Activated CD8-positive, alpha-beta memory T cell treated with anti-CD3 and anti-CD28 coated beads for 24 hours (primary cell): Measurements from ENCODE around the gene DOCK10.

Experiments
- DNase-seq: peaks from one replicate; pipeline ENCODE4 v3.0.0-alpha.2; 2020

Gene DOCK10

DNA sequence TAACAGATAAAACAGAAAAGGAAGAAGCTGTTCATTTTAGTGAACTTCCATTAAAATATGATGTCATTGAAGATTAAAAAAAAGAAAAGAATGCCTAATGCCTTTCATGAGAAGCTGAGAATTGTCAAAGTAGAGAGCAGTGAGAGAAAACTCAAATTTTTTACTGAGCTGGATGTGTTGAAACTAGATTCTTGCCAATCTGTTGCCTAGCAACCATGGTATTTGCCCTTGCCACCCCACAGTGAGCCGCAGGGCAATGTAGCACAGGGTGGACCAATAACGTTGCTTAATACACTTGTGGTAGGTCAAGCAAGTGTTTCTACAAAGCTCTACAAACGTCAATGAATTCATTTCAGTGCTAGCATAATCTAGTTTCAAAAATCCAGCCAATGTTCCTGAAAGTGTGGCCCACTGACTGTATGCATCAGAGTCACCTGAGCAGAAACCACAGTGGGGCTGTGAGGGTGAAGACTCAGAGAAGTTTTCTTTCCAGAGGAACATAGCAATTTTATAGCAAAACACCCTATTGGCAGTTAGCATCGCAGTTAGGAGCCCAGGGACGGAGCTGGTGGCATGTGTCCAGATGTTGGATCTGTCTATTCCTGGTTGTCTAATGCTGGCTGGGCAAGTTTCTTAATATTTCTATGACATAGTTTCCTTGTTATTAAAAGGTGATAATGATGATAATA, 132.2 kb downstream of the DOCK10 start:
- DNase-seq = no peak

DNA sequence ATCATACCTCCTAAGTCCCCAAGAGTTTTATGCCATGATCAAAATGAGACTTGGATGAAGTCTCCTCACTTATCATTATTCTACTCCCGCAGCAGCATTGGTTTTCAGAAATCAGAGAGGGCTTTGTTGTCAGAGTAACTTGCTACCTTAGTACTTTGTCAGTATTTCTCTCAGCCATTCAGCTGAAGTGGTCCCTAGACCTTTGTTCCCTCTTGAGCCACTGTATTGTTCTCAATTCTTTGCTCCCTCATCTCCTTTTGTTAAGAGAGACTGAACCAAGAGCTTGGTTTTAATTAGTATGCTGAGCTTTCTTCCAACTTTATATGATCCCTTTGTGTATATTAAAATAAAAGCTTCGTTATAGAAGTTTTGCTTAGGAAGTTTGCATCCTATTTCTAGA, 133.4 kb downstream of the DOCK10 start:
- DNase-seq = no peak

DNA sequence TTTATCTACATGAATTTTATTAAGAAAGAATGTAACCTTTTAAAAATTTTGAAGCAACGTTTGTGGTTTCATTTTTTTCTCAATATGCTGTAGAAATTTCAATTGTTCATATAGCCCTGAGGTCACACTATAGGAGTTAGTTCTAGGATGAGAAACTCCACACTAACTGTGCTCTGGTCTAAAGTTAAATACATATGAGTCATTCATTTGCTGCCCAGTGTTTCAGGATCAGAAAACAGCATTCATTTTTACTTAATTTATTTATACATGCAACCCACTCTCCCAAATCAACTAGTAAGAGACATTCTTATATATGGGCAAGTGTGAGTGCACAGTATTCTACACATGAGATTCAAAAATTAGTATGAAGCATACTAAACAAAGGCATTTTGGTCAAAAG, 137.9 kb downstream of the DOCK10 start:
- DNase-seq = no peak

DNA sequence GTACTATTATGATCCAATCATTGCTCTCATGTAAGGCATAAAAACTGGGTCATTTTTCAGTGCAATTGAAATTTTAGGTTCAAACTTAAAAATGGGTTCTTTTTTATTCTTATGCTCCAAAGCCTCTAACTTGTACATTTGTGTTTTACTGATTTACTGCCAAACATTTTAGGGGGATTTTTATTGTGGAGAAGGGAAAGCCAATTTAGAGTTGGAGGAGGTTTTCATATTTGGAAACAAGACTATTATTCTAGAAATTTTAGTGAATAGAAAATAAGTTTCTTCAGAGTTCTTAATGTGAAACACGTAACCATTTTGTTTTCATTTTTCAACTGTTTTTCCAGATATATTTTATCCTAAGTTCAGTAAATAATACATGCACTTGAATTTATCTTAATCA, 138.6 kb downstream of the DOCK10 start:
- no peak for DNase-seq

DNA sequence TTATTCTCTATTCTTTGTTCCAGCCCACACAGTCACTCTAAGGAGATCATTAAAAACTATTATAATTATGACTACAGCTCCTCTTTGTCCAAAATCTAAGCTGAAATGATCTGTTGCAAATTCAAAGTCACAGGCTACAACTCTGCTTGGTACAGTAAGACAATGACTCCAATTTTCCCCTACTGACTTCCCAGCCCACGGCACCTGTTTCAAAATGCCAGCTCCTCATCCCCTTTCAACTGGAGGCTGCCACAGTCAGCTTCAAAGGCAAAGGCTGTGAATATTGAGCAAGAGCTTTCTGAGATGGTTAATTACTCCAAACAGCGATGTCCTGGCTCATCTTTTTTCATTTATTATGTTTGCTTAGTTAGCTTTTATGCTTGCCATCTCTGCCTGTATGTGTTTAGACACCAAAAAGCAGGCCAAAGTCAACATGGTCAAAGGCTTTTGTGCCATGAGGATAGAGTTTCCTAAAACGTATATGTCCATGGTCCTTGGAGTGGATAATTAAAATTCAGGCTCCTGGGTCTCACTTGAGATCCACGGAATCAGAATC, 141.1 kb downstream of the DOCK10 start:
- no peak for DNase-seq

DNA sequence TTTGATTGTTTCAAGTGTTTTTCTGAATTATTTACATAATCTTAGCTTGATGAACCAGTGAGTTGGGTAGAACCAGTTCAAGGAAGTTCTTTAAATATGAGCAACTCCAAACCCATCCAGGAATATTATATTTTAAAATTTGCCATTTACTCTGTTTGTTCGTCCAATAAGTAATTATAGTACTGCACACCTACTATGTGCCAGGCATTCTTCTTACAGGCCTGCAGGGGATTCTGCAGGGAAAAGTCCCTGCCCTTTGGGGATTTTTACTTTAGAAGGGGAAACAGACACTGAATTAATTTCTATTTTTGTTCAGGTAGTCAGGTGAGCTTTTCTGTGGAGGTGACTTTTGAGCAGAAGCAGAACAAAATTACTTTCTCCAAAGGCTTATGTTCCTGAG, 146.9 kb downstream of the DOCK10 start:
- no peak for DNase-seq

DNA sequence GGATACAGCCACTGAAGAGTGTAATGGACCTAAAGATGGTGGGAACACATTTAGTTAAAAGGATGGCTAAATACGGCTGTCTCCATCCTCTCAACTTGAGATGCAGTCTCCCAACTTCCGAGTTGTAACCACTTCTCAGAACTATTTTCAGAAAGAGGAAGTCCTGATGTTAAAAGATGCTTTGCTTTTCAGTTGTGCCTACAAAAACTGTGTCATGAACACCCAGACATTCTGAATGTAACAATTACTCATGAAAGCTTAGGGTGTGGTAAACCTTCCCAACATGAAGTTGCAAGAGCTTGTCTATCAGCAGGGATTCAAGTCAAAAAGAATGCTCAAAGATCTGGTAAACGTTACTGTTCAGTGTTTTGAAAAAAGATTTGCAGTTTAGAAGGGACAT, 147.9 kb downstream of the DOCK10 start:
- DNase-seq = no peak

DNA sequence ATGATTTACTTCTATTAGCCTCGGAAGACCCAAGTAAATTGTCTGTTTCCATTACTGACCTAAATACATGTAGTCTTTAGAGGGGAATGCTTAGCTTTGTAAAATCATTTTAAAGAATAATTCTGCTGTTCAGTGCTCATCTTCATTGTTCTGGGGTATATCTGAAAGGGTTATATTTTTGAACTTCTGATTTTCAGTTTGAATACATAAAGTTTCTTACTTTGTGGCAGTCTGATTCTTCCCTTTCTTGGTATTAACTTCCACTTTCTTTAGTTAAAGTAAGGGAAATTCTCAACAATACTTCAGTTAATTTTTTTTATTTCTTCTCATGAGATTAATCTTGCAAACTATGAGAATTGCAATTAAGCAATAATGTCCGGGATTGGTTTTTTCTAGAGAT, 148.4 kb downstream of the DOCK10 start:
- no peak for DNase-seq

DNA sequence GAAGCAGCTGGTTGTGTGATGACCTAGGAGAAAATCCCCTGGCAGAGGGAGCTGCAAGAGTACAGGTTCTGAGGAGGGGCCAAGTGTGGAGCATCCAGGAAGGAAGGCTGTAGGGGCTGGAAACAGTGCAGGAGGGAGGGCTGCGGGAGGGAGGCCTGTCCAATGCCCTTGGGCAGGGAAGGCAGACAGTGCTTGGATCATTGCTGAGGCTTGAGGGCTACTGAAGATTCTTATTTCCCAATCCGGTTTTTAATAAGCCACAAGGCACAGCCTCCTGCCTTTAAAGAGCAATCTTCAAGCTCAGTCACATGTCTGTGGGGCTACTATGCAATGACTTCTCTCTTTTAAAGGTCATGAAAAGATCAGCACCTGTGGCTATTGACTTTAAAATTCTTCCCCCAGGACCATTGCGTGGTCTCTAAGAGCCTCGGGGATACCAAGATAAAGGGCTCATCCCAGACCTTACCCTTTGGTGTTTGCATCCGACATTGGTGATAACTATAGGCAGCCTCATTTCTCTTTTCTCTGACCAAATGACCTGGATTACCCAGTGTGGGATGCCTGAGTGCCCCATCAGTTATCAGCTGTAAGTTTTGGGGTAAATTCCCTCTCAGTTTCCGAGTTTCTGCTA, 149.6 kb downstream of the DOCK10 start:
- DNase-seq = no peak

DNA sequence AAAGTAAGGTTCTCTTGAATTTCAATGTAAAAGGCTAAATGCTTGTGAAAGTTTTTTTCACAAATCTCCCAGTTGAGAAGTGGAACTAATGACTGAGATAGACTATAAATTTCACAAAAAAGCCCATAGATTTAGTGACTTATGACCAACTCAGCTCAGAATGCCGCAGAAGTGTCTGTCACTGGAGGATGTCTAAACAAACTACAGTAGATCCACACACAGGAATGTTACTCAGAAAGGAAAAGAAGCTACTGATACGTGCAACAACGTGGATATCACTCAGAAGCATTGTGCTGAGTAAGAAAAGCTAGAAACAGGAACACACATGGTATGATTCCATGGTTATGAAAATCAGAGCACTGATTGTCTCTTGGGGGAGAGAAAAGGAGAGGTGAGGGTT, 151.9 kb downstream of the DOCK10 start:
- DNase-seq = no peak

DNA sequence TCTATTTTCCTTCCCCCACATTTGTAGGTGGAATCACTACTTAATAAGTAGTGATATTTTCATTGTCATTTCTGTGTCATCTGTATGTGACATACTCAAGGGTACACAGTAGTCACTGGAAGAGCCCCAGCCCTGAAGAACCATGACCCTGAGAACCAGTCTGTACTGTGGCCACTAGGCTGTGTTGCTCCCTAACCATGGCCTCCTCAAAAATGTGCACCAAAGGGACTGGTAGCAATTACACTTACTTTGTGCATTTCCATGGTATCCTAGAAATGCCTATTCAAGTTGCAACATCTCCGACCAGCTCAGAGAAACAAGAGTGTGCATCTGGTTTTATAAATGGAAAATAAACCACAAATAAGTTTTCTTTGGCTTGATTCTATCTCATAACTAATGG, 155.1 kb downstream of the DOCK10 start:
- DNase-seq = no peak

DNA sequence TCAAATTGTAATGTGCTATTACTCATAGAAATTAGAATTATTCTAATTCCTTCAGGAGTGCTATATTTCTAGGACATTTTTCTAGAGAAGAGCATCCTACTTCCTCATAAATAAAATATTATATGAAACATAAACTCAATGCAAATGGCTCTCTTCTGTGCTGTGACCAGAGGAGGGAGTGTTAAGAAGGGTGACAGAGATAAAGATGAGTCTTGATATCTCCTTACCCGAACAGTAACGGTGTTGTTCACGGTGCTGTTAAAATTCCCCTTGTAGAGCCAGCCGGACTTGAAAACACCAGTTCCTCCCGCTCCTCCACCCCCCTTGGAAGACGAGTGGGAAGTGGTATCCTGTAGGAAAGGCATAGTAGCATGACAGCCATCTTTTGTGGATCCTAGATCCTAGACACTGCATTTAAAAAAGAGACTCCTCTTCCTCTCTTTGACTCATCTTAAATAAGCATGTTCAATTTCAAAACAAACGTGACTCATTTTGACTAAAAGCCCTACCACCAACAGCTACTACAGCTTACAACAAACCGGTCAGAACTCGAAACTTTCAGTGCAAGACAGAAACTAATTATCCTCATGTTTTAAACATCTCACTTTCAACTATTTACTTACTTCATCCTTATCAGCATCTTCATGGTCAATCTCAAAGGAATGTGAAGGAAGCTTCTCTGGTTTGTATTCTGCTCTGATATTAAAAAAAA, 156.3 kb downstream of the DOCK10 start:
- DNase-seq = no peak

DNA sequence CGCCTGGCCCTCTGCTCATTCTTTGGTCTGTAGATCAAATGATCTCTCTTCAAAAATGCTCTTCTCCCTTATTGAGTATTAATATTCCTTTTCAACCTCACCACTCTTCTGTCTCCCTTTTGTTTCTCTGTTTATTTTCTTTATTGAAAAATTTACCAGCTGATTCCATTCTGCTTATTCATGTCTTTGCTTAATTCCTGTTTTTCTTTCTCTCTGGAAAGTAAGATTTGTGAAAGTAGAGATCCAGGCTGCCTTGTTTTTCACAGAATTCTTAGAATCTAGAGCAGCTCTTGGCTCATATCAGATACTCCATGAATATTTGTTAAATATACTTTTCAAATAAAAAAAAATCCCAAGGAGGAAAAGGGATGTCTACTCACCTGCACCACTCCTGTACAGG, 157.0 kb downstream of the DOCK10 start:
- no peak for DNase-seq

DNA sequence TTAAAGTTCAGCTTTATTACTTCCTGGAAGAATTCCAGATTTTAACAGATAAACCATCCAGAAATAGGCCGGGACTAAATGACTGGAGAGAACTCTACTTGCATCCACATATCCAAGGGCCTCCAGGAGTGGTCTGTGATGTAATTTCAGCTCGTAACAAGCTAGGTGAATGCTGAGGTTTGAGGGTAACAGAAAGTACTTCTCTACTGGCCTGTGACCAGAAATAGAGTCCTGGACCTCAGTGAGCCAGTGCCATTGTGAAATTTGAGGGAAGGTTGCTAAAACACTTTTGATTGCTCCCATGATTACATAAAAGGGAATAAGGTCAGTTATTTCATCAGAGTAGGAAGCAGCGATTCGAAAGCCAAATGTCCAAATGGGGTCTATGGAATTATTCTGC, 158.1 kb downstream of the DOCK10 start:
- DNase-seq = no peak

DNA sequence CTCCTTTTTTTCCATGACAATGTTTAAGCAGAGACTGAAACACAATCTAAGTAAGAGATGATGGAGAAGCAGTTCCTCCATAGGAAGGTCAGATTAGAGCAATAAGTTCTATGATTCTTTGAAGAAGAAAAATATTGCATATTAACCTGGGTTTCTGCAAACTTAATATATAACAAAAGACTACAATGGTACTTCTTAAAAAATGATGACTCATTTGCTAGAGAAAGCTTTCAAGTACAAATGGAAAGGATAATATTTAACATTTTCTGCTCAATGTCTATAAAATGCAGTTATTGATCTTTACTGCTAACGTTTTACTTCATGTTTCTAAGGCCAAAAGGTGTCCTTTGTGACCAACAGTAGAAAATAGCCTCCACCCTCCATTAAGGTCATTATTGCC, 158.6 kb downstream of the DOCK10 start:
- DNase-seq = no peak

DNA sequence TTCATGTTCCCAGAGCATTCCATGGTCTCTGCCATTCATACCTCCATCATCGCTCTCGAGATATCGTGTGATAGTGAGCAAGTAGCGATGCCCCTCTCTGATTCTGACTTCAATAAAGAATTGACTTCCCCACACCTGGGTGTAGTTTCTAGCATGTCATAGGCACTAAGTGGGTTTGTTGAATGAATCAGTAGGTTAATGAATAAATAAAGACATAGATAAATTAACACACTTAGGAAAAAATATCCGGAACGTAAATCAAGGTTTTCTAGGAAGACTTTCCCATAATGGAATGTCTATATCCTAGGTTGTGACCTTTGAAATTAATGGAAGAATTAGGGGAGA, 159.1 kb downstream of the DOCK10 start:
- no peak for DNase-seq

DNA sequence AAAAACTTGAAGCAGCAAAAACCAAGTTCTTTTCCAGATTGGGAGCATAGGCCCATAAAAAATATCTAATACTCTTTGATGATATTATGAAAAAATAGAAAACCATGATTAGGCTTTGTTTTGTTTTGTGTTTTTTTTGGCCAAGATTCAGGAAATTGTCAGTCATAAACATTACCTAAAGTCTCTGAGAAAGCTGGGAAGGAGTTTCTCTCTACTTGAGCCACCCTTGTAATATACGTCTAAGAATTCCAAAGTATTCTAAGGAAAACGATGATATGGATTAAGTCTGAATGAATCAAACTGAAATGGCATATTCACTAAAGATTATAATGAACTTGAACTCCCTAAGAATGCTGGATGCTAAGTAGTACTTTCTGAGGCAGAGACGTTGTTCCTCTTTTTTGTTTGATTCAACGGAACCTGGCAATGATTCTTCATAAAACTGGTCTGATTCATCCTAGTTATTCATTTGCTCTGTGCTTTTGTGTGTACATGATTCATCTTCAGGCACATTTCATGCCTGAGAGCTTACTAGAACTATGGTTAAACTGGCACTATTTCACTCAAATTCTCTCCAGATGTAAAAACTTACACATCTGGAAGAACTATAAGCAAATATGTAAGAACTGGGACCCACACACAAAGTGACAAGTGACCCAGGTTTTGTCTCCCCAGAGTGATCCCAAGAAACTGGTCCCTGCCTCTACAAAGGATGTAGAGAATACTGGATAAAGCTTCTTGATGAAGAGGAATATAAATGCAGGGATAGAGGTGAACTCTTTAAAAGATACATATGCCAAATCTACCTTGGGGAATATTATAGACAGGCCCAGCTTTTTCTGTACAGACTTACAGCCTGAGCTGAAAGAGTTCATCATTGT, 159.7 kb downstream of the DOCK10 start:
- no peak for DNase-seq

DNA sequence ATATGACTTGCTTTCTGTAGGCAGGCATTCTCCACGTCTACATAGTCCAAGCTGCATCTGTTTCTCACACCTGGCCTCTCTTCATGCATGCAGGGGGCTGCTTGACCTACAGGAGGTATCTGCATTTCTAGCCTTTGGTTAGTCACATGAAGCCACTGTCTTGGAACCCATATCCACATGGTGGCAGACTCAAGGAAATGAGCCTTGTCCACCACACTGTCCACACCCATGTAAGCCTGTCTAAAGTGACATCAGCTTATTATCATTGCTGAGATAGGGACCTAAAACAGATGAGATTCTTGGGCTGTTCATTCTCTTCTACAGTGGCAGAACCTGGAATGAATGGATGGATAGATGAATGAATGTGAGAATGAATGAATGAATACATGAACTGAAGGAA, 160.4 kb downstream of the DOCK10 start:
- DNase-seq = no peak

DNA sequence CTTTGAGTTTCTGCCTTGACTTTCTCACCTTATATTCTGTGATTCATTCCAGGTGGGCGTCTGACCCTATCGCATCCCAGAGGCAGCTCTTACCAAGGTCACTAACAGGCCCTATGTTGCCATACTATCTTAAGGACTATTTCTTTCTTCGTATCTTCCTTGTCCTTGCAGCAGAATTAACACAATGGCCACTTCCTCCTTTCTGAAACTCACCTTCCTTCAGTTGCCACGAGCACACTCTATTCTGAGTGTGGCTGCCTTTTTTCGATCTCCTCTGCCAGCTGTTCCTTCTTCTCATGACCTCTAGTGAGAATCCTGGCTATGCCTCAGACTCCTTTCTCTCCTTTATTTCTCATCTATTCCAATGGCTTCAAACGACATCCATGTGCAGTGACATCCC, 165.7 kb downstream of the DOCK10 start:
- no peak for DNase-seq

DNA sequence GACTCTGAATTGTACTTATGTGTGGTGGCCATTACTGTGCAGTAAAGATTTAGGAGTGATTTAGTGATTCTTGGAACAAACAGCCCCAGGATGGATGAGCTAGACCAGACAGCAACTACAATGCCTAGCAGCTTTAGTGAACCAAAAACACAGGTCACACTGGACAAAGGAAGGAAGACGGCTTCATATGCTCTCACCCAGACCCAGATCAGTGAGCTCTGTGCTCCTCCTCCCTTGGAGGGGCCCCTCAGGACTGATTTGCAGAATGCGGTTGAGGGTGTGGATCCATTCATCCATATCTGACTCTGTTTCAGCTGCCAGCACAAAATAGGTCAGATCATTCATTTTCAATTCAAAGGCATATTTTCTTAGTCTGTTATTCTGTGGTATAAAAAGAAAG, 166.4 kb downstream of the DOCK10 start:
- DNase-seq = no peak

DNA sequence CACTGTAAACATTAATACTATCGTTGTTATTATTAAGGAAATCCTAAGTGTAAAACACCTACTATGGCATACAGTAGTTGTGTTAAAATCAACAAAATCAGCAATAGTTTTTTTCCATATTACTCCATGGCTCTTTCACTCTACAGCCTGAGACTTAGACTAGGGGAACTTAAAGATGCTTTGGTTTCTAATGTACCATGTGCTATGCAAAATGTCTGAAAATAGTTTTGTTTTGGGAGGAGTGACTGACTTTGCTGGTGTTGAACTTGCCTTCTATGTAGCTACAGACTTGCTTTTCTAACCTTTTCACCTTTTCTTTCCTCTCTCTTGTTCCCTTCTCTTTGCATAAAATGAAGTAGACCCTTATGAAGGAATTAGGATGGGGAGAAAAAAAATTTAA, 167.1 kb downstream of the DOCK10 start:
- DNase-seq = no peak

DNA sequence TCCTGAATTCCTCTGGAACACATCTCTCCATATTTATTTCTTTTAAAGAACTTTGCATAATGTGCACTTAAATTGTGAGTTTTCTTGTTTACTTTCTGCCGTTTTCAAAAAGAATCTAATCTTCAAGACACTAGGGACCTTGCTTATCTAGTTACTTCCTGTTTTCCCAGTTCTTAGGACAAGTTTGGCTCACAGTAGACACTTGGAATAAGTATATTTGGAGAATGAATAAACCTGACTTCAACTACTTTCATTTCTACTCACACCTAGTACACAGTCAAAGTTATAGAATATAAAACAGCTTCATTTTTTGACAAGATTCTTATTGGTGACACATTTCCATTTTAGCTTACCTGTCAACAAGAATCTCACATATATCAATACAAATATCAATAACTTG, 170.5 kb downstream of the DOCK10 start:
- no peak for DNase-seq

DNA sequence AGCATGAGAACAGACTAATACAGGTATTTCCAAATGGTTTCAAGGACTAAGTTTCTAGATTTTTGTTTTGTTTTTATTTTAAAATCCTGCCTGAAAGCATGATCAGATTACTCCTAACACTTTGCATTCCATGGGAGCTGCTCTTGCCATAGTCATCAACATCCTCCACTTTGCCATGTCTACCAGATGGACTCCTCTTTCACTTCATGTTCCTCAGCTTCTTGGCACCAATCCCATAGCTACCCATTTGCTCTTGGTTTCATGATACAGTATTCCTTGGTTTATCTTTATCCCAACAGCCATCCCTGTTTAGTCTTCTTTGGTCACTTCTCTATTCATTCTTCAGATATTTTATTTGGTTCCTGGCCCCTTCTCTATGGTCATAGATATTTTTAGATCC, 171.9 kb downstream of the DOCK10 start:
- DNase-seq = no peak
